Activated T-cell treated with anti-CD3 and anti-CD28 coated beads for 48 hours (primary cell): ENCODE data around the gene CDV3.

Experiments used
- DNase-seq: peaks from one replicate; pipeline ENCODE4 v3.0.0-alpha.2; 2020; ENCODE audit warnings: low read depth

The CDV3 gene

GRCh38 chr3:133568294-133569014 lies 5.0 kb upstream of the CDV3 start:
- DNase-seq: no peak

- DNase-seq: no peak
Measured at GRCh38 chr3:133570139-133570936, 3.1 kb upstream of the CDV3 start.

- no peak for DNase-seq
Measured at GRCh38 chr3:133570937-133571320, 2.6 kb upstream of the CDV3 start.

- DNase-seq: no peak
Measured at GRCh38 chr3:133572158-133573053, 1.1 kb upstream of the CDV3 start.

- DNase-seq: peak; percentile 99
Measured at GRCh38 chr3:133573054-133573628, 345 bp upstream of the CDV3 start.

GRCh38 chr3:133574260-133574881 lies 885 bp downstream of the CDV3 start:
- DNase-seq: peak; percentile 77

- DNase-seq: no peak
Measured at GRCh38 chr3:133575086-133575485, 1.6 kb downstream of the CDV3 start.

GRCh38 chr3:133576169-133576568 lies 2.7 kb downstream of the CDV3 start:
- no peak for DNase-seq

- DNase-seq: no peak
Measured at GRCh38 chr3:133578548-133579191, 5.2 kb downstream of the CDV3 start.

- no peak for DNase-seq
Measured at GRCh38 chr3:133583396-133583795, 9.9 kb downstream of the CDV3 start.

GRCh38 chr3:133588035-133588434 lies 14.5 kb downstream of the CDV3 start:
- DNase-seq: no peak

GRCh38 chr3:133588784-133589465 lies 15.4 kb downstream of the CDV3 start:
- DNase-seq: no peak

GRCh38 chr3:133589503-133589902 lies 16.0 kb downstream of the CDV3 start:
- DNase-seq: no peak

- no peak for DNase-seq
Measured at GRCh38 chr3:133591271-133591742, 17.8 kb downstream of the CDV3 start.

GRCh38 chr3:133592843-133593242 lies 19.4 kb downstream of the CDV3 start:
- DNase-seq: no peak

- DNase-seq: no peak
Measured at GRCh38 chr3:133593243-133593642, 19.8 kb downstream of the CDV3 start.

GRCh38 chr3:133595341-133595740 lies 21.9 kb downstream of the CDV3 start:
- DNase-seq: no peak

- DNase-seq: no peak
Measured at GRCh38 chr3:133598405-133598804, 24.9 kb downstream of the CDV3 start.

GRCh38 chr3:133599280-133599679 lies 25.8 kb downstream of the CDV3 start:
- DNase-seq: no peak

- DNase-seq: no peak
Measured at GRCh38 chr3:133600572-133601081, 27.1 kb downstream of the CDV3 start.
